ENCODE measurements around the gene DPYSL5.

DPYSL5 gene

DNA sequence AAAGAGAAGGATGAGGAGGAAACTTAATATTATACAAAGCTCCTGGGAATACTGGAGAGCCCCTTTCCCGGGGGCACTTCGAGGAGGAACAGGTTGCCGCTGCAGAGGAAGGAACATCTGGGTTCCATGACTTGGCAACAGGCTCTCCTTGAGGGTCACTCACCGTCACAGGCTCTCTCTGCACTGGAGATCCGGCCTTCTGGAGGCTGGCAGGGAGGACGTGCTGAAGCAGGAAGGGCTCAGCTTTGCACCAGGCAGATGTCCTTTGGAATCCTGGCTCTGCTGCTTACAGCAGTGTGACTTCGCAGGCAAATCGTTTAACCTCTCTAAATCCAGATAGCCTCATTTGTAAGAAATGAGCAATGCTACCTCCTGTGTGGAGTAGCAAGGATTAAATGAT lies 2.9 kb upstream of the DPYSL5 start:
- no peak for DNase-seq (ENCODE audit: low read depth in 2 of 3, low spot score in 1 of 3)

DNA sequence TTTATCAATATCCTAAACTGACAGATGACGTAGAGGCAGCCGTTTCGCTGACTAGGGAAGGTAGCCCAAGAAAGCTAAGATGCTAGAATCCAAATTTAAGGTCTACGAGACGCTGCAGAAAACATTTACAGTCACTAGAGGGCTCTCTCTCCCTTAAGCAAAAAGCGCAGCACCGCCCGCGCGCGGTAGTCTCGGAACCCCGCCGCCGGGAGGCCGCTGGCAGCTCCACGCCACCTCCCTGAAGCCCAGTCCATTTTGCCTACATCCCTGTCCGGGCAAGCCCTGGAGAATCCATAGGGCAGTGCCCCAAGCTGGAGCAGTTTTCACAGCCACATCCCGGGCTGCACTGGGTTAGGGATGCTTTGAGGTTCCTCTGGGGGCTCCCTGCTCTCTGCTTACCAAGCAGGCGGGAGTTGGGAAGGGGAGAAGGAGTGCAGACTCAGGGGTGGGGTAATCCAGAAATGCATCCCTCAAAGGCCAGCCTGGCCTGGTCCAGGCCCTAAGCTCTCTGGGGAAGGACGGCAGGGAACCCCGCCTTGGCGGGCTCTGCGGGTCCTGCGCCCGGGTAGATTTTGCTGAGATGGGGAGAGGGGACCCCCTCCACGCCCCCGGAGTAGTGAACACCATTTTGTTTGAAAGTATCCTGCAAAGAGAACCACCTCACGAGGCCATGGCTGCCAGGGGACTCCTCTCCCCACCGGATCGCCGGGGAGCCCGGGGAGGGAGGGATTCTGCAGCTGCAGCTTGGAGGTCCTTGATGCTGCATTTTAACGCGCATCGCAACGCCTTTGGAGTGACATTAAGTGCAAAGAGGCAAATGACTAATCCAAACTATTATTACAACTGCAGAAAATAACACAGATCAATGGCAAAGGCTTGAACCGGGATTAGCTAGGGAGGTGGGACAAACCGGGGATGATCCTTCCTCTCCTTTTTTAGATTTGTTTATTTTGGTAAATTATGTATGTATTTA lies 1.3 kb upstream of the DPYSL5 start:
- peak; percentile 33 to 58 (median 49) for DNase-seq (ENCODE audit: low read depth in 2 of 3, low spot score in 1 of 3)

DNA sequence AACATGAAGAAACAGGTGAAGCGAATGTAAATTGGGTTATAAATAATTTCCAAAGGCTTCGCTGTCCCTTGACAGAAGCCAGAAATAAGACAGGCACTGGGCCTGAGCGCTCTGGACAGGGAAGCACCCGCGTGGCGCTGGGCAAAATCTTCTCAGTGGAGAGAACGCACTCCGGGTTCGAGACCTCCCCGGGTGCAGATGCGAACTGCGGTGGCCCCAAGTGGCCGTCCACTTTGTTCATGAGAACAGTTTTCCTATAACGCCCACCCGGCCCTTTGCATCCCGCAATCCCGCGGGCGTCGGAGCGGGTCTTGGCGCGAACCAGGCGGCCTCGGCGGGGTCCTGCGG lies 651 bp upstream of the DPYSL5 start:
- DNase-seq (ENCODE audit: low read depth in 2 of 3, low spot score in 1 of 3): no peak

DNA sequence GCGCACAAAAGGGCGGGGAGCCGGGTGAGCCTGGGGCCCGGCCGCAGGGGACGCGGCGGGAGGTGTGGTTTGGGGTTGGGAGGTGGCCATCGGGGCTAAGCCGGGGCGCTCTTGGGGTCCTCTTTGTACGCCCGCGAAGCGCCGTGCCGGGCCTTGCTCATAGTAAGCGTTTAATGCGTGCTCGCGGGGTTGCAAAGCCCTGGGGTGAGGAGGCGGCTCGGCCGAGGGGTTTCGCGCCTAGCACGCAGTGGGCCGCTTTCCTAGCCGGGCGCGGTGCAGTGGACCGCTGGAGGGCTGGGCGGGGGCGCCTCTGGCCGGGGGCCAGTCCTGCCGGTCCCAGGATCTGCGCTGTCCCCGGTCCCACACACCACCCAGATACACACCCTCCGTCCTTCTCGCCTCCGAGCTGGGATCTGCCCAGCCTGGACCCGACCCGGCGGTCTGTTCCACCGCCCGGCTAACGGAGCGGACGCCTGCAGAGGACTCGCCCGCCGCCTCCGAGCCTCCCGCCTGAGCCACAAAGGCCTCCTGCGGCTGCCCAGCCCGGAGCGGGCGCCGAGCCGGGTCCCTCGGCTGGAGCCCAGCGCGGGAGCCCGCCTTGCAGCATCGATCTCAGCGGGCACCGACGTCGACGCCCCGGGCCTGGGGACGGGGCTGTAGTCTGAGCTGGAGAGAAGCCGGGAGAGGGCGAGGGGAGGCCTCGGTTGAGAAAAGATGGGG lies 564 bp downstream of the DPYSL5 start:
- no peak for DNase-seq (ENCODE audit: low read depth in 2 of 3, low spot score in 1 of 3)

DNA sequence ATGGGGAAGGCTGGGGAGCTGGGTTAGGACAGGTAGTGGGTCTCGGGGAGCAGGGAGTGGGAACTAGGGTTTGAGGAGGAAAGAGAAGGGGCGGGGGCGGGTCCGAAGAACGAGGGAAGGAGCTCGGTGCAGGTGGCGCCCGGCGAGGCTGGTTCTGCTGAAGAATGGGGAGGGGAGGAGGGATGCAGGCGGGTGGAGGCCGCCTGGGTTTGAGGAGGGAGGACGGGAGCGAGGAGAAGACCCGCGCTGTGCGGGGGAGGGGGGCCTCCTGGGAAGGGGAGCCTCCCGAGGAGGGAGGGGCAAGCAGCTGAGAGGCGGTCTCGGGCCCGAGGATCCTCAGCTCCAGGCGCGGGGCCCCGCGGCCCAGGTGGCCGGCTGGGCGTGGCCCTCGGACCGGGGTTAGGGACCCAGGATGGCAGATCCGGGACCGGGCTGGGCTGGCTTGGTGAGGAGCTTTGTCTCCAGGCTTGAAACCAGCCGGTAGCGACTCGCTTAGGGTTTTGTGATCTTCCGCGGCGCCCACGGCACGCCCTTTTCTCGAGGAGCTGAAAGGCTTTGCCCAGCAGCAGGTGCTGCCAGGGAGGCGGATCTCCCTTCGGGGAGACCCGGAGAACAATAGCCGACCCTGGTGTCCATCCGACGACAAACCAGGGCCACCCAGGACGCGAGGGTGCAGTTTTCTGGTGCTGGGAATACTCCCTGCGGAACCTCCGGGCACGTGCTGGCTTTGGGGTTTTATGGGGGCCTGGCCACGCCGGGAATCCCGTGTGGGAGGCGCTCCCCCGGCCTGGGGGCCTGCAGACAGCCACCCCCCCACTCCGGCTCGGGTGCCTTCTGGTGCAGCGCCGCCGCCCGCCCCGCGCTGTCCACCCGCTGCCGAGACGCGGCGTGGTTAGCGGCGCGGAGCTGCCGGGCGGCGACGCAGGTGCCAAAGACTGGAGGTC lies 1.4 kb downstream of the DPYSL5 start:
- no peak for DNase-seq (ENCODE audit: low read depth in 2 of 3, low spot score in 1 of 3)

DNA sequence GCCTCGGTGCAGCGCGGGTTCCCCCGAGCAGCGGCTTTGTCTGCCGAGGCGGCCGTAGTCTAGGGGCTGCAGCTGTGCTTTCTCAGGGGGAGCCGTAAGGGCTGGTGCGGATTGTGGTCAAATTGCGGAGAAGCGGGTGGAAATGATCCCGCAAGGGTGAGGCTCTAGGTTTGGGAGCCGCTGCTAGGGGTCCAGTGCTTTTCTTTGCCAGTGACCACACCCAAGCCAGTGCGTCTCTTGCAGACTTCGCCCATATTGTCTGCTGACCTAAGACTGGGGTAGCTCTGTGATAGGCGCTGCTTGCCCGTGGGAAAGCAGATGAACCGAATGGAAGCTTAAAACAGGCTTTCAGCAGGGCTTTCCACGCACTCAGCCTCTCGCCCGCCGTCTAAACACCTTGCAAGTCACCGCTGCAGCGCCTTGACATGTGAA lies 2.1 kb downstream of the DPYSL5 start:
- no peak for DNase-seq (ENCODE audit: low read depth in 2 of 3, low spot score in 1 of 3)

DNA sequence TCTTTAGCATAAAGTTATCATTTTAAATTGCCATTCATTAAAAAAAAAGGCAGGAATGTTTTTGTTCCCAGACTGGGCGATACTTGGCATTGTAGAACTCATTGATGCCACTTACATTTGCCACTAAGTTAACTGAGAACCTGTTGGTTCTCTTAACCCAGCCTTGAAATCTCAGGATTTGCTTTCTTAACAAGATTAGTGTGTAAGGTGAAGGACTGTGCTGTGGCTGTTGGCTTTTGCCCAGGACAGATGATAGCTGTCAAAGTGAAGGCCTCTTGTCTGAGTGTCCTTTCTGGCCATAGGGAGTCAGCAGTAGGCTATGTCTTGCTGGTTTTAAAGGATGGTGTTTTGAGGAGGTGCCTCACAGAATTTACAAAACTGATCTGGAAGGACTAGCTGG lies 2.6 kb downstream of the DPYSL5 start:
- no peak for DNase-seq (ENCODE audit: low read depth in 2 of 3, low spot score in 1 of 3)

DNA sequence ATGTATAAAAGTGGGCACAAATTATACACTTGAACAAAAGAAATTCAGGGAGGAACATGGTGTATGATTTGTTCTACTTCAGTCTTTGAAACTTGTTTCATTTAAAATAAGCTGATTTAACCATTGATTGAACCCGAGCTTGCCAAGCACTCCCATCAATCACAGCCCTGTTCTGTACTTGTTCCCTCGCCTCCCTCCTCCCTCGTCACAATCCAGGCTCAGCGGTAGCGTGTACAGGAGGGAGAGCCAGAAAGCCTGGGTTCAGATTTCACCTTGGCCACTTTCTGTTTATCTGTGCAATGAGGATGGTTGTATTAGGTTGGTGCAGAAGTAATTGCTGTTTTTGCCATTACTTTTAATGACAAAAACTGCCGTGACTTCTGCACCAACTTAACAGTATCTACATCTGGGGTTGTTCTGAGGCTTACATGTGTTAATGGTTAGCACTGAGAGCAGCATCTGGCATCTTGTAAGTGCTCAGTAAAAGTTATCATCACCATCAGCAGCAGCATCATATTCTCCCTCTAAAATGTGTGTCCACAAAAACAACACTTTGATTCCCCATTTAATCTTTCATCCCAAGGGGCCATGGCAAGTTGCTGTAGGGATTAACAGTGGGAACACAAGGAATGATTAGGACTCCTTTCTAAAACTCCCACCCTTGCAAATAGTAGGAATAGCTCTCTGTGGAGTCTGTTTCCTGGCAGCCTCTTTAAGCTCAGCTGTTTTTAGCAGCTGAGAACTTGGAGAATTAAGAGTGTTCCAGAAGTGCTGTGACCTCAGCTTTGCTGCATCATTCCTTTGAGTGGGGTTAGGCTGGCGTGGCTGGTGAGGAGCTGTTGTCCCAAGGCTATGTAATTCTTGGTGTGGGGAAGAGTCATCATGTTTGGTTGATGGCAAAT lies 4.7 kb downstream of the DPYSL5 start:
- DNase-seq (ENCODE audit: low read depth in 2 of 3, low spot score in 1 of 3): no peak

DNA sequence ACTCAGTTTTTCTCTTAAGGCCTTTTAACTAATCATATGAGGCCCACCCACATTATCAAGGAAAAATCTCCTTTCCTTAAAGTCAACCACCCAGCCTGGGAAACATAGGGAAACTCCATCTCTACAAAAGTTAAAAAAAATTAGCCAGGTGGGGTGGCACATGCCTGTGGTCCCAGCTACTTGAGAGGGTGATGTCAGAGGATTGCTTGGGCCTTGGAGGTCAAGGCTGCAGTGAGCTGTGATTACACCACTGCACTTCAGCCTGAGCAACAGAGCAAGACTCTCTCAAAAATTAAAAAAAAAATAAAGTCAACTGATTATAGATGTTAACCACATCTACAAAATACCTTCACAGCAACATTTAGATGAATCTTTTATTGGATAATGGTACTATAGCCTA lies 5.8 kb downstream of the DPYSL5 start:
- DNase-seq (ENCODE audit: low read depth in 2 of 3, low spot score in 1 of 3): no peak

DNA sequence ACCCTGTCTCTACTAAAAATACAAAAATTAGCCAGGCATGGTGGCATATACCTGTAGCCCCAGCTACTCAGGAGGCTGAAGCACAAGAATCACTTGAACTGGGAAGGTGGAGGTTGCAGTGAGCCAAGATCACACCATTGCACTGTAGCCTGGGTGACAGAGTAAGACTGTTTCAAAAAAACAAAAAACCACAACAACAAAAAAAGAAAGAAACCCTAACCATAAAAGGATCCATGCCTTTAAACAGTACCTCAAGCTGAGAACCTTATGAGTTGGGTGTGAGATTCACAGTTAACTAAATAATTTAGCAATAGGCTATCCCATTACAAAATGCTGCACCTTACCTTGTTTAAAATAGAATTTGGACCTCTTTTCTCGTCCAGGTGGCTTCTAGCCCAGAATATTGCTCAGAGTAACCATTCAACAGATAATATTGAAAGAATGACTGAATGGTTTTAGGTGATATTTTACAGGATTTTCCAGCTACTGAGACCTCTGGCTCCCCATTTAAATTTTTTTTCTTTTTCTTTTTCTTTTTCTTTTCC lies 6.4 kb downstream of the DPYSL5 start:
- no peak for DNase-seq (ENCODE audit: low read depth in 2 of 3, low spot score in 1 of 3)

DNA sequence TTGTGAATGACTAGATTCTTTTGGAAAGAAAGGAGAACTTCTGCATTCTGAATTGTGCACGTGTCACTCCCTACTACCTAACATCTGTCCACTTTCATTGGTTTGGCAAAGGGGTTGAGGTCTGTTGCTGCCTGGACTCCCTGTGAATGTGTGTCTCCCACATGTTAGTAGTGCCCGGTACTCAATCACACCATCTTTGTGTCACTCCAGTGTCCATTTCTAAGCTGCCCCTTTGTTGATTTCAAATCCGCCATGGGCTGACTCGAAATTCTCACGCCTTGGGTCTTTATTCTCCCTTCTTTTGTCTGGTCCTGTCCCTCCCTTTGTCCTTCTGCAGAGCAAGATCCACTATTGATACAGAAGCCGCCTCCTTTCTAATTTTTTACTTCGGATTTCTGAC lies 7.5 kb downstream of the DPYSL5 start:
- no peak for DNase-seq (ENCODE audit: low read depth in 2 of 3, low spot score in 1 of 3)

DNA sequence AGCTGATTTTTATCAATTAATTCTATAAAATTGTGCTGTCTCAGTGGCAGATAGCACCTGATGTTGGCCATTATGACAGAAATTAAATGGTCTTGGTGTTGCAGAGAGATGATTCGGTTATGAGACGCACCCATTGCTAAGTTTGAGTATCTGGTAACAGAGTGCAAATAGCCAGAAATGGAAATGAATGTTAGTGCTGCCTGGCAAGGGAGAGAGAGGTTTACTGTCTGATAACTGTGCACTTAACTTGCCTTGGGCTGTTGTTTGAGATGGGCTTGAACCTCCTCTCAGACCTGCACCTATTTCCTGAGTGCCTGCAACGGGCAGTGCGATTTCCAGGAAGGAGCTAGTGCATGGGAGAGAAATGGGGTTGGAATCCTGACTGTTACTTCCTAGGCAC lies 11.7 kb downstream of the DPYSL5 start:
- DNase-seq (ENCODE audit: low read depth in 2 of 3, low spot score in 1 of 3): no peak

DNA sequence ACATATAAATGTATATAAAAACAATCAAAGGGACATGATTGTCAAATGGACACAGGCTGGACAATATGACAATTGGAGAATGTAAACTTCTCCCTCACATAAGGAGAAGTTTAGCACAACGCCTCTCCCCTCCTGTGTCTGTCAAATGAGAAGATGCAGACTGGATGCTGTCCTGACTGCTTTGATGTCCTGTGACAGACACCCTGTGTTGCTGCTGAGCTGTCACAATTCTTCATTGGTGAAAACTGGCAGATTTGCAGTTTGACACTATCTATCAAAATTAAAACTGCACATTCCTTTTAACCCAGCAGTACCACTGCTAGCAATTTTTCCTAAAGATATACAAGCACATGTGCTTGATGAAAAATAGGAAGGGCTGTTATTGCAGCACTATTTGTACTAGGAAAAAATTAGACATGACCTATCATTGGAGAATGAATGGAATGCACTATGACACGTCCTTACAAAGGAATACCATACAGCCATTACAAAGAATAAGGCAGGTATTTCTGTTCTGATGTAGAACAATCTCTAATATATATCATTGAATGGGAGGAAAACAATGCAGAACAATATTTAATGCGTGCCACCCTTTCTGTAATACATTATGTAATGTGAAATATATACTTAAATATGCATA lies 12.4 kb downstream of the DPYSL5 start:
- DNase-seq (ENCODE audit: low read depth in 2 of 3, low spot score in 1 of 3): no peak

DNA sequence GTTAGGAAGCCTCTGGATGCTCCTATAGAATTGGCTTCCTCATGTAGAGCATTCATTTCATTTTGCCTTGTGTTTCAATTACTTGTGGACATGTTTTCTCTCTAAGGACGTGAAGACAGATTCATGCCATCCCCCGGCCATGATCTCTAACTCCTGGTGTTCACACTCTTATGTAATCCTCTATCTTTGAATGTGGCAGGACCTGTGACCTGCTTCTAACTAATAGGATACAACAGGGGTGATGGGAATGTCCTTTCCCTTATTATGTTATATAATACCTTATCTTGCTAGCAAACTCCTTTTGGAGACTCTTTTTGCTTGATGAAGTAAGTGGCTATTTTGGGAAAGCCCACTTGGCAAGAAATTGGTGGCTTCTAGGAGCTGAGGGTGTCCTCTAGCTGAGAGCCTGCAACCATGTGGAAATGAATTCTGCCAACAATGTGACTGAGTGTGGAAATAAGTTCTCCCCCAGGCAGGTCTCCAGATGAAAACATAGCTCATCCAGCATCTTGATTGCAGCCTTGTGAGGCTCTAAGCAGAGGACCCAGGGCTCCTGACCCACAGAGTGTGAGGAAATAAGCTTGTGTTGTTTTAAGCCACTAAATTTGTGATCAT lies 13.8 kb downstream of the DPYSL5 start:
- DNase-seq (ENCODE audit: low read depth in 2 of 3, low spot score in 1 of 3): no peak

DNA sequence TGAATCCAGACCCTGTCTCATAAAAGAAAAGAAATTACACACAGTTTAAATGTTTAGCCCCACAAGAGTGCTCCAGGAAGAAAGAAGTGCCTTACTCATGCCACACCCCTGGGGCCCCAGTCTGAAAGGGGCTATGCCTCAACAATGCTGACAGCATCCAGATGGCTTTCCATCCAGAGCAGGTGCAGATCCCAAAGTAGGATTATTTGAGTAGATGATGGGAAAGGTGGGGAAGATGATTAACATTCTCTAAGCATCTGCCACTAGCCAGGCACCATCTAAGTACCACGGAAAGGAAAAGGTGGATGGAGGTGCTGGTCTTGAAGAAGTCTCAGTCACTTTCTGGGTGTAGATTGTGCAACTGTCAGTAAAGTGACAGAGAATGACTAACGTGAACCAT lies 16.3 kb downstream of the DPYSL5 start:
- DNase-seq (ENCODE audit: low read depth in 2 of 3, low spot score in 1 of 3): no peak

DNA sequence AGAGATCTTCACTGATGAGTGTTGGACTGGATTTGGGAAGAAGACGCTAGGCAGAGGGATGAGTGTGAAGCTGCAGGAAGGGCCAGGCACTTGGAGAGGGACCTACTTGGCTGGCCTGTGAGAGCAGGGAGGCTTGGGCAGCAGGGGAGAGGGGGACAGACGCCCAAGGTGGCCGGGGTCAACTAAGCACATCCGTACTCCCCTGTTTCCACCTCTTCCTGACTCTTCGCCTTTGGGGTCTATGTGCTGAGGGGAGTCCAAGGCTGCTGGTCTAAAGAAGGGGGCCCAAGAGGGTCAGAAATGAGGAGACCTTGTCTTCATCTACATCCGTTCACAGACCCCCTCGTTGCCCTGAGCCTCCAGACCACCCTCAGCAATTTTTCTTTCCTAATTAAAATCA lies 16.7 kb downstream of the DPYSL5 start:
- DNase-seq (ENCODE audit: low read depth in 2 of 3, low spot score in 1 of 3): no peak

DNA sequence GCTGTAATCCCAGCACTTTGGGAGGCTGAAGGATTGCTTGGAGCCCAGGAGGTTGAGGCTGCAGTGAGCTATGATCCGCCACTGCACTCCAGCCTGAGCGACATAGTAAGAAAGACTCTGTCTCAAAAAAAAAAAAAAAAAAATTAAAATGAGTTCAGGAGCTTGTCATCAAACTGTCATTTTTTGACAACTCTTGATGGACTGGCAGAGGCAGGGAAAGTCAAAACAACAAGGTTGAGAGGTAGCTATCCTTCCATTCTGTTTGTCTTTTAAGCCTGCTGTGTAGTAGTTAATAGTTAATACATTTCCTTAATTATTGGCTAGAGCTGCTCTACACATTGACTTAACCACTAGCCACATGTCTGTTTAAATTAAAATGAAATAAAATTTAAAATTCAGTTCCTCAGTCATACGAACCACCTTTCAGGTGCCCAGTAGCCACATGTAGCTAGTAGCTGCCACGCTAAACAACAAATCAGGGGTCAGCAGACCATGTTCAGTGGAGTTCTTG lies 22.7 kb downstream of the DPYSL5 start:
- no peak for DNase-seq (ENCODE audit: low read depth in 2 of 3, low spot score in 1 of 3)

DNA sequence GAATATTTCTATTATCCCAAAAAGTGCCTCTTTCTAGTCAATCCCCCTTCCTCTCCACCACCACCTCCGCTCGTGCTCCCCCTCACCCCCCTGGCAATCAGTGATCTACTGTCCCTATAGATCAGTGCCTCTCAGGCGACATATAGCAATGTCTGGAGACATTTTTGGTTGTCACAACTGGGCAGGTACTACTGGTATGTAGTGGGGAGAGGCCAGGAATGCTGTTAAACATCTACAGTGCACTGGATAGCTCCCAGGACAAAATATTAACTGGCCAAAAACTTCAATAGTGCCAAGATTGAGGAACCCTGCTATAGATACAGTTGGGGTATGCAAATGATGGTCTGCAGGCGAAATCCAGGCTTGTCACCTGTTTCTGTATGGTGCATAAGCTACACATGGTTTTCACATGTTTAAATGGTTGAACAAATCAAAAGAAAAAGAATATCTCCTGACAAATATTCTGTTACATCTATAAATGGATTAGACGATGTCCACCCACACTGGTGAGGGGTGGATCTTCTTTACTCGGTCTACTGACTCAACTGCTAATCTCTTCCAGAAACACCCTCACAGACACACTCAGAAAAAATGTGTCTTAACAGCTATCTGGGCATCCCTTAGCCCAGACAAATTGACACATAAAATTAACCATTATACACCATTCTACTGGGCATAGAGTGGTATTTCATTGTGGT lies 25.5 kb downstream of the DPYSL5 start:
- no peak for DNase-seq (ENCODE audit: low read depth in 2 of 3, low spot score in 1 of 3)

All from stimulated activated CD4-positive, alpha-beta T cell treated with anti-CD3 and anti-CD28 coated beads, Interleukin-12 subunit alpha, Interleukin-12 subunit beta, amount 100 ng/mL, for 48 hours (primary cell).